Pancreas (tissue), 10 donors: ENCODE results near the gene TMTC2. TPM values are rescaled to one million over a fixed set of nuclear protein-coding genes. Genes with fewer than 3 reads are reported as not detected.

ENCODE experiments used
- ATAC-seq, 4 donors: fragments of 200-7000 bp; cut with Tn5 transposase; one replicate each; pipeline versions ENCODE4 v1.8.0 to v1.9.1; 2020; ENCODE audit warnings: mild to moderate bottlenecking in 4 of 4, moderate library complexity in 4 of 4
- DNase-seq, 6 donors: peaks; one replicate each; pipeline ENCODE4 v3.0.0-alpha.2; 2020
- FAIRE-seq: peaks from 2 replicates; lab custom pipeline; 2012; peaks lifted over from hg19 to GRCh38; lab: Jason Lieb, UNC
- H3K27ac ChIP-seq, 4 donors: fragments of 200-600 bp; sonication (generic); 1 replicate in 3 of 4; 2 replicates in 1 of 4; pipeline versions ENCODE4 v1.5.0 to v1.8.0; 2020
- H3K27me3 ChIP-seq, 4 donors: fragments of 200-600 bp; one replicate each; pipeline ENCODE4 v1.8.0; 2021
- H3K36me3 ChIP-seq, 3 donors: fragments of 200-600 bp; sonication (generic) in 1 of 3; one replicate each; pipeline versions ENCODE4 v1.5.0 to v1.8.0; 2020 to 2021
- H3K4me1 ChIP-seq, 3 donors: fragments of 200-600 bp; one replicate each; pipeline ENCODE4 v1.8.0; 2021
- H3K4me3 ChIP-seq, 4 donors: fragments of 200-600 bp; sonication (generic) in 2 of 4; one replicate each; pipeline versions ENCODE4 v1.5.0 to v1.8.0; 2020 to 2021
- H3K9me3 ChIP-seq, 4 donors: fragments of 200-600 bp; one replicate each; pipeline ENCODE4 v1.8.0; 2021
- WGBS, 2 donors: extraction: QIAGEN DNeasy Blood & Tissue Kit; methylation state at CpG; one replicate each; pipeline ENCODE4 v1.1.7; 2013; 5-methylcytosine and 5-hydroxymethylcytosine counted together
- intact Hi-C, 3 donors: fragments of 100-400 bp; cut with DNase I; formaldehyde crosslinking; loops; one replicate each; pipeline versions ENCODE4 v1.11.1 to v1.14.2; 2022
- polyA plus RNA-seq, 2 donors: library from polyadenylated mRNA; stranded (reverse); fragments of 200-250 nt; gene quantifications; one replicate each; pipeline ENCODE4 v1.2.3, GENCODE V29; 2013
- total RNA-seq, 6 donors: library from RNA; stranded (reverse); fragmentation: NEBNext Ultra II Directional in 4 of 6; extraction: Animal tissue kit (Norgen Biotek cat#: 25700) in 4 of 6; gene quantifications; one replicate each; pipeline versions ENCODE4 v1.2.1 to v1.2.4, GENCODE V29; 2021 to 2023
- TF ChIP-seq, protein P1 (sequence below), 4 donors: fragments of 200-600 bp; sonication (generic) in 3 of 4; IDR thresholded peaks; one replicate each; pipeline versions ENCODE4 v1.5.0 to v1.8.0; 2021; ENCODE audit warnings: antibody characterized with exemption in 4 of 4
- donor health status: healthy with polysubstance abuse.
- donor health status: DM: no; HTN: no; CAD: no; lungs with moderate emphysema.
- donor health status: DM: no; HTN: no; CAD: no.
- donor health status: control.
- donor health status: control.
- donor health status: Bipolar disorder and iron deficiency.
- donor health status: DM: yes; HTN: yes; CAD: no.
- donor health status: DM: no; HTN: no; CAD: no.
- donor health status: DM: no; HTN: no; CAD: no.
- donor health status: DM: yes; HTN: yes; CAD: no.

The TMTC2 gene
- total and polyA plus RNA-seq, 8 donors, result 5.3 to 14.4 (median 6.4) TPM

DNA sequence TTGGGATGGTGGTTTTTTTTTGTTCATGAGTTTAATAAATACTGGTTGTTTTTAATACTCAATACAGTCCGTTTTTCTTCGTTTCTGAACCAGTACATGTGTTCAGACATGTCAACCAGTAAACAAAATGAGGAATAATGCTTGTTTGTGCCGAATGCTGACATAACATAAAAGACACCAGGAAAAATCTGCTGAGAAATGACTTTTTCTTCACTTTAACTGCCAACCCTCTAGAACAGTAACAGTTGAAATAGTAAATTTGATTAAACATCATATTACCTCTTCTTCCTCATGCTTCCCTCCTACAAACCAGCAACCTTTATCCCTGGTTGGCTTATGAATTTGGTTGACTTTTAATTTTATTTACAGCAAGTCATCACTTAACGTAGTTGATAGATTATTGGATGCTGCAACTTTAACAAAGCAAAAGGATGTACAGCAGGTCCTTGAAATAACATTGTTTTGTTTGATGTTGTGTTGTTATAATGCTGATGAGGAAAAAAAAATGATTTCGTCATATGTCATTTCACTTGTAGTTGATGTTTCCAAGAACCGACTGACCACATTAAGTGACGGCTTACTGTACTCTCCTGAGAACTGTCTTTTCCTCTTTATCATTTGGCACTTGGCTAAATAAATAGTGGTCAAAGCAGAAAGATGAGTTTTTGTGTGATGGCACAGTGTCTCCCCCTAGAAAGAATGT lies 340.5 kb downstream of the TMTC2 start:
- DNase-seq (no peak), ATAC-seq (no peak), FAIRE-seq (no peak)
- Histone ChIP-seq H3K4me3 (no peak overlapping the region), H3K27me3 (no peaks in the 10 kb centered on the region), H3K36me3 (no peaks in the 10 kb centered on the region), H3K4me1 (no peaks in the 10 kb centered on the region), H3K9me3 (no peaks in the 10 kb centered on the region), H3K27ac (no peak overlapping the region)
- TF ChIP-seq, protein P1, sequence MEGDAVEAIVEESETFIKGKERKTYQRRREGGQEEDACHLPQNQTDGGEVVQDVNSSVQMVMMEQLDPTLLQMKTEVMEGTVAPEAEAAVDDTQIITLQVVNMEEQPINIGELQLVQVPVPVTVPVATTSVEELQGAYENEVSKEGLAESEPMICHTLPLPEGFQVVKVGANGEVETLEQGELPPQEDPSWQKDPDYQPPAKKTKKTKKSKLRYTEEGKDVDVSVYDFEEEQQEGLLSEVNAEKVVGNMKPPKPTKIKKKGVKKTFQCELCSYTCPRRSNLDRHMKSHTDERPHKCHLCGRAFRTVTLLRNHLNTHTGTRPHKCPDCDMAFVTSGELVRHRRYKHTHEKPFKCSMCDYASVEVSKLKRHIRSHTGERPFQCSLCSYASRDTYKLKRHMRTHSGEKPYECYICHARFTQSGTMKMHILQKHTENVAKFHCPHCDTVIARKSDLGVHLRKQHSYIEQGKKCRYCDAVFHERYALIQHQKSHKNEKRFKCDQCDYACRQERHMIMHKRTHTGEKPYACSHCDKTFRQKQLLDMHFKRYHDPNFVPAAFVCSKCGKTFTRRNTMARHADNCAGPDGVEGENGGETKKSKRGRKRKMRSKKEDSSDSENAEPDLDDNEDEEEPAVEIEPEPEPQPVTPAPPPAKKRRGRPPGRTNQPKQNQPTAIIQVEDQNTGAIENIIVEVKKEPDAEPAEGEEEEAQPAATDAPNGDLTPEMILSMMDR (IDR thresholded peaks at IDR 0.05), result no peak
- intact Hi-C loops, result no loop called here
- 76 to 78% methylated on average over 7 of the region's 7 CpGs for WGBS, 2 donors

DNA sequence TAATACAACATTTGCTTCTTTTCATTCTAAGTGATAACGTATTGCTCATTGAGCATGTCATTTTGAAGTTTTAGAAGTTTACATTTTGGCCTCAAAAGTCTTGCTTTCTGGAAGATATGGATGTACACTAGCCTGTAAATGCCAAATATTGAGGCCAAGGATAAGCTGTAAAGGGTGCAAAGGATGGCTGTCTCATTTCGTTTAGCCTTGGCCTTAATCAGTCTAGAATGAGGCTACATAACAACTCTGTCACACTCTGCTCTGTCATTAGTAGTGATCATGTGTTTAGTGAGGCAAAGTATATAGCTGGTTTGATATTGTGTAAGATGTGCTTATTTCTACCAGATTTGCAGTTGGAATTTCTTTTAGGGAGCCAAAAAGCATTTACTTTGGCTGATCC lies 344.5 kb downstream of the TMTC2 start:
- Histone ChIP-seq H3K9me3 (no peaks in the 10 kb centered on the region), H3K4me1 (no peaks in the 10 kb centered on the region), H3K27me3 (no peaks in the 10 kb centered on the region), H3K27ac (no peak overlapping the region), H3K36me3 (no peaks in the 10 kb centered on the region), H3K4me3 (no peak overlapping the region)
- FAIRE-seq, result no peak
- intact Hi-C loops, result no loop called here
- 62 to 93% methylated on average over 2 of the region's 2 CpGs for WGBS, 2 donors
- no peak for DNase-seq
- TF ChIP-seq, protein P1 (IDR thresholded peaks at IDR 0.05), result no peak
- no peak for ATAC-seq

- peaks cover 0 to under 1% (median under 1%) of the 10 kb centered on the region in 3 donors for H3K4me1 ChIP-seq
- H3K36me3 ChIP-seq, result no peaks in the 10 kb centered on the region
- intact Hi-C loops, result no loop called here
- H3K4me3 ChIP-seq, result no peak overlapping the region
- no peak overlapping the region for H3K27ac ChIP-seq
- ATAC-seq, result no peak
- no peak for FAIRE-seq
- no peaks in the 10 kb centered on the region for H3K9me3 ChIP-seq
- TF ChIP-seq, protein P1 (IDR thresholded peaks at IDR 0.05), result no peak
- DNase-seq, result no peak
- WGBS, 2 donors, result 81 to 91% methylated on average over 1 of the region's 1 CpG
- H3K27me3 ChIP-seq, result no peaks in the 10 kb centered on the region
These were observed 350.1 kb downstream of the TMTC2 start for GRCh38 chr12:83036847-83037246.

GRCh38 chr12:83039413-83039812 lies 352.7 kb downstream of the TMTC2 start:
- no peak for FAIRE-seq
- ATAC-seq, result no peak
- Histone ChIP-seq H3K9me3 (no peaks in the 10 kb centered on the region), H3K27ac (no peak overlapping the region), H3K36me3 (no peaks in the 10 kb centered on the region), H3K4me3 (no peak overlapping the region), H3K27me3 (no peaks in the 10 kb centered on the region), H3K4me1 (peaks cover 0 to 11% (median 8%) of the 10 kb centered on the region in 3 donors)
- WGBS, 2 donors, result 82 to 92% methylated on average over 2 of the region's 2 CpGs
- TF ChIP-seq, protein P1 (IDR thresholded peaks at IDR 0.05), result no peak
- intact Hi-C loops, result no loop called here
- DNase-seq, result no peak

- Histone ChIP-seq H3K36me3 (no peaks in the 10 kb centered on the region), H3K9me3 (no peaks in the 10 kb centered on the region), H3K4me1 (peaks cover 0 to 11% (median 8%) of the 10 kb centered on the region in 3 donors), H3K27ac (no peak overlapping the region), H3K4me3 (no peak overlapping the region), H3K27me3 (no peaks in the 10 kb centered on the region)
- TF ChIP-seq, protein P1 (IDR thresholded peaks at IDR 0.05), result no peak
- ATAC-seq, result no peak
- FAIRE-seq, result no peak
- intact Hi-C loops, result no loop called here
- WGBS, 2 donors, result 95 to 96% methylated on average over 4 of the region's 4 CpGs
- no peak for DNase-seq
These were observed 353.6 kb downstream of the TMTC2 start for GRCh38 chr12:83040339-83040738.
